ENCODE results near the gene FNDC3B.
"Not testable (repeated sequence)": the region's sequence is repeated elsewhere in the genome, so short reads cannot be mapped to it uniquely, and the experiment has no call there.

The FNDC3B gene

GRCh38 chr3:172093581-172094443 is 54.4 kb downstream of the FNDC3B start:
- not testable (repeated sequence) for DNase-seq

- DNase-seq: no peak
Measured at GRCh38 chr3:172094621-172095557, 55.5 kb downstream of the FNDC3B start.

GRCh38 chr3:172096881-172097420 is 57.6 kb downstream of the FNDC3B start:
- no peak for DNase-seq

- no peak for DNase-seq
Measured at GRCh38 chr3:172097585-172097984, 58.2 kb downstream of the FNDC3B start.

- DNase-seq: no peak
Measured at GRCh38 chr3:172098698-172099494, 59.5 kb downstream of the FNDC3B start.

GRCh38 chr3:172099495-172099808 is 60.1 kb downstream of the FNDC3B start:
- DNase-seq: no peak

GRCh38 chr3:172100482-172100881 is 61.1 kb downstream of the FNDC3B start:
- DNase-seq: no peak

GRCh38 chr3:172101107-172101506 is 61.7 kb downstream of the FNDC3B start:
- no peak for DNase-seq

GRCh38 chr3:172102123-172102882 is 62.9 kb downstream of the FNDC3B start:
- DNase-seq: no peak

- DNase-seq: no peak
Measured at GRCh38 chr3:172102883-172103310, 63.5 kb downstream of the FNDC3B start.

GRCh38 chr3:172103724-172104123 is 64.3 kb downstream of the FNDC3B start:
- DNase-seq: no peak

GRCh38 chr3:172104471-172105072 is 65.2 kb downstream of the FNDC3B start:
- no peak for DNase-seq

GRCh38 chr3:172106037-172106954 is 66.9 kb downstream of the FNDC3B start:
- no peak for DNase-seq

- peak in 12 of 51 donors; percentile 5 to 26 (median 12) for DNase-seq
Measured at GRCh38 chr3:172106989-172107388, 67.6 kb downstream of the FNDC3B start.

- DNase-seq: no peak
Measured at GRCh38 chr3:172107403-172107802, 68.0 kb downstream of the FNDC3B start.

GRCh38 chr3:172110127-172110779 is 70.9 kb downstream of the FNDC3B start:
- DNase-seq: no peak

GRCh38 chr3:172111163-172111562 is 71.8 kb downstream of the FNDC3B start:
- DNase-seq: no peak

GRCh38 chr3:172112078-172112733 is 72.8 kb downstream of the FNDC3B start:
- no peak for DNase-seq
